B cell (primary cell): Measurements from ENCODE around the gene GJC1.

Source experiments
- EZH2 ChIP-seq: IDR thresholded peaks from 2 replicates; pipeline ENCODE4 v1.6.1; 2012; ENCODE audit warnings: borderline replicate concordance, low read depth, mild to moderate bottlenecking, moderate library complexity, low read length; ENCODE audit not compliant: insufficient read depth, poor library complexity, severe bottlenecking
- TF ChIP-seq, protein P1 (sequence below): fragments of 200-600 bp; IDR thresholded peaks from one replicate; pipeline ENCODE4 v1.8.0; 2022; ENCODE audit warnings: antibody characterized with exemption, mild to moderate bottlenecking

DNA sequence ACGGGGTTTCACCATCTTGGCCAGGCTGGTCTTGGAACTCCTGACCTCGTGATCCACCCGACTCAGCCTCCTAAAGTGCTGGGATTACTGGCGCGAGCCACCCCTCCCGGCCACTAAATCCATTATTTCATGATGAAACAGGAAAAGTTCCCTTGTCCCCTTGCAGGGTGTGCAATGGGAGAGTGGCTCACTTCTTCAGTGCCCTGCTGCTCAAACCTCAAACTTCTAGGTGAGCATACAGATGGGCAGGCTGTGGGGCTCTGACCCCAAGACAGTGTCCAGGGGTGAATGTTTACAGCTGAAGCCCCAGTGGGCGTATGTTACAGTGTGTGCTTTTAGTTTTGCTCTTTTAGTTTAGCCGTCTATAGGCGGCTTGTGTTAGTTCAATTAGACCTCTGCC is 34.7 kb downstream of the GJC1 start:
- TF ChIP-seq, protein P1, sequence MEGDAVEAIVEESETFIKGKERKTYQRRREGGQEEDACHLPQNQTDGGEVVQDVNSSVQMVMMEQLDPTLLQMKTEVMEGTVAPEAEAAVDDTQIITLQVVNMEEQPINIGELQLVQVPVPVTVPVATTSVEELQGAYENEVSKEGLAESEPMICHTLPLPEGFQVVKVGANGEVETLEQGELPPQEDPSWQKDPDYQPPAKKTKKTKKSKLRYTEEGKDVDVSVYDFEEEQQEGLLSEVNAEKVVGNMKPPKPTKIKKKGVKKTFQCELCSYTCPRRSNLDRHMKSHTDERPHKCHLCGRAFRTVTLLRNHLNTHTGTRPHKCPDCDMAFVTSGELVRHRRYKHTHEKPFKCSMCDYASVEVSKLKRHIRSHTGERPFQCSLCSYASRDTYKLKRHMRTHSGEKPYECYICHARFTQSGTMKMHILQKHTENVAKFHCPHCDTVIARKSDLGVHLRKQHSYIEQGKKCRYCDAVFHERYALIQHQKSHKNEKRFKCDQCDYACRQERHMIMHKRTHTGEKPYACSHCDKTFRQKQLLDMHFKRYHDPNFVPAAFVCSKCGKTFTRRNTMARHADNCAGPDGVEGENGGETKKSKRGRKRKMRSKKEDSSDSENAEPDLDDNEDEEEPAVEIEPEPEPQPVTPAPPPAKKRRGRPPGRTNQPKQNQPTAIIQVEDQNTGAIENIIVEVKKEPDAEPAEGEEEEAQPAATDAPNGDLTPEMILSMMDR: no peak
- no peak for TF ChIP-seq EZH2
